GM21423 (cell line): ENCODE data around the gene PRDM11.

Experiments
- ATAC-seq: cut with Tn5 transposase; IDR thresholded peaks from one replicate; pipeline ENCODE4 v1.9.1; 2021; ENCODE audit warnings: mild to moderate bottlenecking, moderate library complexity; ENCODE audit not compliant: unreplicated experiment

PRDM11 gene

GRCh38 chr11:45157247-45158209 lies 11.1 kb downstream of the PRDM11 start:
- no peak for ATAC-seq

DNA sequence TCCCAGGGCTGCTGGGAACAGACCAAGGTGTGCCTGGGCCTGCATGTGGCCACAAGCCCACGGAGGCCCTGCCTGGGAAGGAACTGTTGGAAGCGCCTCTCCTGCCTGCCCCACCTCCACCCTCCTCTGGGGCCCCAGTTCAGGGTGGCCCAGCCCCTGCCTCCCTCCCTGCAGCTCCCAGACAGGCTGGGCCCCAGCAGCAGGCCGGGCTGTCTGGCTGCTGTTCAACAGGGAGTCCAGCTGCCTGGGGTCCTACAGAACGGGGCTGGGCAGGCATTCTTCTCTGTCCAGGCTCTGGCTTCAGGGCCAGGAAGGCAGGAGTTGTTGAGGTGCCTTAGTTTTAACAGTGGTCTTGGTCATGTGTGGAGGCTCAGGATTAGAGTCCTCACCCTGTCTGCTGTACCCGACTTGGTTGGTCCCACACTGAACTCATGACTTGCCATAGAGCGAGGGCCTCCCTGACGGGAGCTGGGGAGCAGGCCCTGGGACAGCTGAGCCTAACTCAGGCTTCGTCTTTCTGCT lies 11.8 kb downstream of the PRDM11 start:
- ATAC-seq = no peak

GRCh38 chr11:45158891-45159605 lies 12.6 kb downstream of the PRDM11 start:
- no peak for ATAC-seq

DNA sequence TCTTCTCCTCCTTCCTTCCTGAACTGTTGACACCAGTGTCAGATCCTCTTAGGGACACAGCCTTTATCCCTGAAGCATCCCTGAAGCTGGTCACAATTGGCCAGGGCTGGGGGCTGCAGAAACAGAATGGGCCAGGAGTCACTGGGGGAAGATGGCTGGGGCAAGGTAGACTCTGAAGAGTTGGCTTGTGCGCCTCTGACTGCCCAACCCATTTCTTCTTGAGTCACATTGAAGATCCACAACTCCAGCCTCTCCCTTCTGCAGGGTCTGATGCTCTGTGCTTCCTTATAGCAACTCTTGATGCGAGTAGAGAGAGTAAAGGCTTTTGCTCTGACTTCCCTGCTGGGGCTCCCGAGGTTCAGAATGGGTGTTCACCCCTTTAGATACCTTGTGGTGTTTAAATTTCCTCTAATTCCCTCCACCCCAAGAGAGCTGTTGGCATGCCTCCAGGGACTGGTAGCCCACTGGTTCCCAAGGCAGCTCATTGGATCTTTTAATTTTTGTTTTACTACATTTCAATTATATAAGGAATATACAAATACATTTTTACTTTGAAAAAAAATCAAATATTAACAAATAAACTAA lies 13.4 kb downstream of the PRDM11 start:
- ATAC-seq = no peak

DNA sequence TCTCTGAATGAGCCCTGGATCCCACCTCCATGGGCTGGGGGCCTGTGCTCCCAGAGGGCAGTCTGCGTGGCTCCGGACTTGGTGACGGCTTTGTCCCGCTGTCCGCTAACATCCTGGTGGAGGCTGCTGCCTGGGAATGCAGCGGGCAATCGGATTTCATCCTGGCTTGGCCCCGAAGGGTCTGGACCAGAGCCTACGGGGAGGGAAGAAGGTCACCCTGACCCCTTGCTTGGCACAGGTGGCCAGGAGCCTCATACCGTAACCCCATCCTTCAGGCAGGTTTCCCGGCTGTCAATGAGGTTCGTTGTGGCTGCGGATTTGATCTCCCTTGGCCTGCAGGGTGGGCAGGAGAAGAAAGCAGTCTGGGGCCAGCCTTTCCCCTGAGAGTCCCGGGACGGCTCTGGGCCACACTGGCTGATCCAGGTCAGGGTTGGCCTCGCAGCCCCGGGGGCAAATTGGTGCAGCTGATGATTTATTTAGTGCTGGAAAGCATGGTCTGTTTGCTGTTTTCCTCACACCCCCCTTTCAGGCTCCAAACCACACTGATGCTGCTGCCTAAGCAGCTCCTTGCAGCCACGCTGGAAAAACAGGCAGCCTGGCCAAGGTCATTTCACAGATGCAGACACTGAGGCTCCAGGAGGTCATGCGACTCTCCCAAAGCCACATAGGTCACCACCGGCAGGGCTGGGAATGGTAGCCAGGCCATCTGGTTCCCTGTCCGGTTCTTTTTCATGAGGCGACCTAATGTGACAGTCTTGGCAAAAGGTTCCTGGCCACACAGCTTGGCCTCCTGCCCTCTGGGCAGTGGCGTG lies 15.0 kb downstream of the PRDM11 start:
- ATAC-seq = no peak

- no peak for ATAC-seq
These were observed 15.6 kb downstream of the PRDM11 start for GRCh38 chr11:45162064-45162375.

DNA sequence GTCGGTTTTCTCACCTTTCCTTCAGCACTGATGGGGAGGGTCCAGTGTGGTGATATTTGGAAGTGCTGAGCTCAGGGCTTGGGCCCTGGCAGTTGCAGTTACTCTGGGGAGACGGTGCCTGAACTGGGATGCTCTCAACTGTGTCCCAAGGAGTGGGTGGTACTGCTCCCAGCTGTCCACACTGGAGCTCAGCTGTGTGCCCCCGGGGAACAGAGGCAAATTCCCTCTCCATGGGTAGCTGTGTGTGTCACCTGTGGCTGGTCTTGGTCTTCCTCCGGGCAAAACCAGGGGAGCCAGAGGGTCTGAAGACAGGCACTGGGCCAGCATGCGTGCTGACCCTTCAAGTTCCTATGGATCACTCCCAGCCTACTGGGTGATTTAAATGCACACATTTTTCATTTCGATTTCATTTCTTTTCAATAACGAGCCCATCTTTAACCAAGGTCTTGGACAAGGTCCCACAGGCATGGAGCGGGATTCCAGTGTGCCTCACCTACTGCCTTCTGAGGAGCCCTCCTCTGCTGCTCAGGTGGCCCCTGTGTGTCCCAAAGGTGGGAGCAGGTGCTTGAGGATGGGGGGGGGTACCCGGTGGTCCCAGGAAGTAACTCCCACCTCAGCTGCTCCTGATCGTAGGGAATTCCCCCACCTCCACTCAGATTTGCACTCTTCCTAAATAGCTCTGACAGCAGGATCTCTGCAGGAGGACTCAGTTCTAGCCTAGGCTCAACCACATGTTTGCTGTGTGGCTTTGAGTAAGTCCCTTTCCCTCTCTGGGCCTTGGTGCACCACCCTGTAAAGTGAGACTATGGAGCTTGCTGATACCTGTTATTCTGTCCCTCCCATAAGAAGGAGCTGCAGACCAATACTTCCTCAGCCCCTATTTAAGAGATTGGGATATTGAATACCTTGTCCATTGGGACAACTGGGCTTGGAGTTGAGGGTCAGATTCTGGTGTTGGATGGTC lies 16.8 kb downstream of the PRDM11 start:
- ATAC-seq = no peak

GRCh38 chr11:45163956-45164575 lies 17.6 kb downstream of the PRDM11 start:
- ATAC-seq = no peak

- no peak for ATAC-seq
These were observed 18.9 kb downstream of the PRDM11 start for GRCh38 chr11:45165386-45165785.

DNA sequence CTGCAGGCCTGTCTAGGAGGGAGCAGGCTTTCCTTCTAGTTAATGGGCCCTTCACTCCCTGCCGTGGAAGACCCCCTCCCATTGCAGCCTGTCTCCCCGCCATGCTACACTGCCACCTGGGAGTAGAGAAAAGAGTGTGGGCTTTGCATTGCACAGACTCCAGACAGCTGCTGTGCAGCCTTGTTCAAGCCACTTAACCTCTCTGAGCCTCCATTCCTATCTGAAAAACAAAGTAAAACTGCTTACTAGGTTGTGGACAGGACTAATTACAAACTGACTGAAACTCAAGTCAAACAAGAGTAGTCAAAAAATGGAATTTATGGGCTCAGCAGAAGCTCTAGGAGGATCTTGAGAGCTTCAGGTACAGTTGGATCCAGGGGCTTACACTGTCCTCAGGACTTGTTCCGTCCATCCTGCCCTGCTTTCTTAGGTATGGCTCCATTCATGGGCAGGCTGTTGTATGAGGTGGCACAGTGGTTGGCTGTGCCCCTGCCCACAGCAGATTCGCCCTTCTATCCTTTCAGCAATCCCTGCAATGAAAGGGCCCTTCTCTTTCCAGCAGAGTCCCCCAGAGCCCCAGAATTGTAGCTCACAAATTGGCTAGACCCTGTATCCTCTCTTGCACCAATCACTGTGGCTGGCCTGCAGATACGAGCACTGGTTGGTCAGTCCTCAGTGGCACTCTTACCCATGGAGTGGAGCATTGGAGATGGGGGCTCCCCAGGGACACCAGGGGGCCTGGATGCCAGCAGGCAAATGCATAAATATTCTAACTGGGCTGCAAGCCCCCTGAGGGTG lies 19.6 kb downstream of the PRDM11 start:
- no peak for ATAC-seq

DNA sequence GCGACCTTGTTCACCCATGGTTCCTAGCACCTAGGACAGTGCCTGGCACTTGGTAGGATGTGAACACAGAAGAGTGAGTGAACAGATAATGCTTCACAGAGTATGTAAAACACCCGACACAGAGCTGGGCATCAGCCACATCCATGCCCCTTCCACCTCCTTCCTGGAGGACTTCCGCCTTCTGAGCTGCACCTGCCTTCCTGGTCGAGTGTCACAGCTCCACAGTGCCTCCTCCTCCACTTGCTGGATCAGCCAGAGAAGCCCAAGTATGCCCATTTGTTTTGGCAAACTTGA lies 20.1 kb downstream of the PRDM11 start:
- no peak for ATAC-seq

- no peak for ATAC-seq
These were observed 20.8 kb downstream of the PRDM11 start for GRCh38 chr11:45167283-45167682.

DNA sequence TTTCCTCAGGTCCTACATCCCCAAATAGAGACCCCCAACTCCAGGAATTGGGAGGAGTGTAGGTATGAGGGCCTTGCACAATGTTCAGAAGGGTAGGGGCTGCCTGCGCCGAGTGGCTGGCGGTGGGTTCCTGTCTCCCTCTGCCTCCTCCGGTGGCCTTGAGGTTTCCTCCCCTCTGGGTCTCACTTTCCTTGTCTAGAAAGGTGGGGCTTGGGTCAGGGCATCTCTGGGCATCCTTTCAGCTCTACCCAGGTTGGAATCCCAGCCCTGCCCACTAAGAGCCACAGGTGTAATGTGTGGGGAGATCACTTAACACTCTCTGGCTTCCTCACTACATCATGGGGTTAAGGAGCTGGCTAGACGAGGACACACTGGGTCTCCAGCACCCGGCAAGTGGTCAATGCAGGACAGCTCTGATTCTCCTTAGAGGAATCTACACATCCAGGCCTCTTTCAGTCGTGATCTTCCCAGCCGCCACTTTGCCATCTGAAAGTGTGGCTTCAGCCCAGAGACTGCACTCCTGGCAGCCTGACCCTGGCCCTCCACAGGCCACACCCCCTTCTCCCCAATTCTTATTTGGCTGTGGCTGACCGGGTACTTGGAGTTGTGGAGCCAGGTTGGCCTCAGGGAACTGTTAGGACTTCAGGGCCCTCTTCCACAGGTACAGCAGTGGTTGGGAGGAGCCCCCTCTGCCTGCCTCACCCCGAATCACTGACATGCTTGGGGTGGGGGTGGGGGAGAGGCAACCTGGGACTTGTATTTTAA lies 22.1 kb downstream of the PRDM11 start:
- ATAC-seq = no peak

DNA sequence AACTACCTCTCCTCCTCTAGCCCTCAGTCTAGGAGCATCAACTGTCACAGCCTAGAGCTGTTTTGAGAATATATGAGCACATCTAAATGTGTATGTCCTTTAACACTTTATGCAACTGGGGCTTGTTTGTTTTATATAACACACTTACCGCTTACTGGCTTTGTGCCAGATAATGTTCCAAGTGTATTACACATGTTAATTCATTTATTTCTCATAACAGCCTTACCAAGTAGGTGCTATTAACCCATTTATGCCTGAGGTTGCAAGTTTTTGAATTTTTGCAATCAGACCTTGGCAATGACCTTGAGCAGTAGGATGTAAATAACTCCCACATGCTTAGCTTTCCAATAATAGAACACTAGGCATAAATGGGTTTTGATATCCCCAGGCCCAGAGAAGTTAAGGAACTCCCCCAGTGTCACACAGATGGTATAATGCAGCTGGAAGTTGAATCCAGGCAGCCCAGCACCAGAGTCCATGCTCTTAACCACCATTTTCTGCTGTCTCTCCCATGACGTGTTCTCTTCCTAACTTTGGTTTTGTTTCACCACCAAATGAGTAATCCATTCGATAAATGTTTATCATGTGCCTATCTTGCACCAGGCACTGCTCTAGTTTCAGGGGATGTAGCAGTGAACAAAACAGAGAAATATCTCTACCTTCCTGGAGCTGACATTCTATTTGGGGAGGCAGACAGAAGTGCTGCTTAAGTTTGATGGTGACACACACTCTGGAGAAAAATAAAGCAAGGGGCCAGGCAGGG lies 23.1 kb downstream of the PRDM11 start:
- no peak for ATAC-seq

GRCh38 chr11:45170484-45170883 lies 24.0 kb downstream of the PRDM11 start:
- ATAC-seq = no peak

GRCh38 chr11:45171550-45171949 lies 25.1 kb downstream of the PRDM11 start:
- ATAC-seq = no peak

GRCh38 chr11:45173064-45173463 lies 26.6 kb downstream of the PRDM11 start:
- ATAC-seq = no peak
